ELF-1 (cell line): ENCODE results near the gene OGN.

Experiments used
- DNase-seq: peaks from one replicate; pipeline ENCODE4 v3.0.0-alpha.2; 2016; ENCODE audit warnings: low read depth, low spot score

OGN gene

DNA sequence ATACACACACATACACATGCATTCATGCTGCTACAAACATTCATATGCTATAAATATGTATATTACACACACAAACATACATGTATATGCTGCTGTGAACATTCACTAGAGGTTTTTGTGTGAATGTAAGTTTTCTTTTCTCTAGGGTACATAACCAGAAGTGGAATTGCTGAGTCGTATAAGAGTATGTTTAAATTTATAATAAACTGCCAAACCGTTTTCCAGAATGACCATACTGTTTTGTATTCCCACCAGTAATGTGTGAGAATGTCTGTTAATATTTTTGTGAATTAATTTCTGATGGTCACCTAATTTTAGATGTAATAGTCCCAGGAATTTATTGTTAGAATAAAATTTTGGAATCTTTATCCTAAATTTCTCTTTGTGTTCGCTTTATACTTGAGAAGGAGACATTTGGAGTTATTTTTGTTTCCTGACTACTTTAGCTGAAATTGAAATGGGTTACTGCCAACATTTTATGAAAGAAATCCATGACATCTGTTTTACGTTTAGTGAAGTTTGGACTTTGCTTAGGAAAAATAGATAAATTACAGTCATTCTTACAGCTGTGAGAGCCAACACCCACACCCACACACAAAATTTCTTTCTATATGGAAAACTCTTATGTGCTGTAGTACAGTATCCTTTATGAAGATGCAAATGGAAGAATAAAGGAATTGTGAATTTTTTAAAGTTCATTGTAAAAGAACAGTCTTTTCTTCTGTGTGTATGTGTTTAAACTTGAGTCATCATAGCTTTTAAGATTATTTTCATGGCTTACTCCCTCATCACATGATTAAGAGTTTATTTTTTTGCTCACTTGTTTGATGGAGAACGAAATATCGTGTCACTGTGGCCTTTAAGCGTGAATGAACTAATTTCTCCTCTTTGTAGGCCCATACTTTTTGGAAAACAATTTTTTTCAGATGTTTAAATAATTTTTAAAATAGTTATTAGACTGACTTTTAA lies 54.3 kb downstream of the OGN start:
- DNase-seq, result no peak

DNA sequence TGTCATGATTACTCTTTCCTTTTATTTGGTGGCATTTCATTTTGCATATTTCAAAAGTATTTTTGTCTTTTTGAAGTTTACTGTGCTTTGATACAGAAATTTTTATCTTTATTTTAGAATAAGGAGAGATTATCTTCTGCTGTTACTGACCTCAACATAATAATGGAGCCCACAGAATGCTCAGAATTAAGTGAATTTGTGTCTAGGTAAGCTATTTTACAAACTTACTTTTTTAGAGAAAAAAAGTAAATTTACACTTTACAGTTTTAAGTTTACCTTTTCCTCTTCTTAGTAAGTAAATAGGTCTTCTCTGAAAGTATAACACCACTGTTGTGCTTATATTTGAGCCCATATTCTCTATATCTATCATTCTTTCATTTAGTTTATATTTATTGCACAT lies 58.8 kb downstream of the OGN start:
- DNase-seq, result no peak

DNA sequence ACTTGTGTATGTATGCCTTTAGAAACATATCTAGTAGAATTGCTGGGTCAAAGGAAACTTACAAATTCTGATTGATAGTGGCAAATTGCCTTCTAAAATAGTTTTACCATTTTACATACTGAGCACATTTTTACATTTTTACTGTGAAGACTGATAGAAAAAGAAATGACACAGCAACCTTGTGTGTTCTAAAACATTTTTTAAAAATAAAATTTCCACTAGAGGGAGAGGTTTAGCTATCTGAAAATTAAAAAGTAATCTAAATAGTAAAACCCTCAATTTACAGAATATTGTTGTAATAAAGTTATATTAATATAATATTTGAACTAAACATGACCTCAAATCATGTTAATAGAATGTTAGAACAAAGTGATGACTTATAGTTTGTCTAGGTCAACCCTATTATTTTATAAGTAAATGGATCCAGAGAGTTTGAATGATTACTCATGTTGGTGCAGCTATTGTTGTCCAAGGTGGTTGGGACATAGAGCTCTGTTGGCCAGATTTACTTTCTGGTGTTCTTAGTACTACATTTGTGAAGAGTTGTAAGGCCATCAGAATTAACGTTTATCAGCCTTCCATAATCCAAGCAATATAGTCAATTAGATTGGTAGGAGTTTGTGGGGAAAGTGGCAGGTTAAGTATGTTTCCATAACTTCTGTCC lies 61.4 kb downstream of the OGN start:
- no peak for DNase-seq

DNA sequence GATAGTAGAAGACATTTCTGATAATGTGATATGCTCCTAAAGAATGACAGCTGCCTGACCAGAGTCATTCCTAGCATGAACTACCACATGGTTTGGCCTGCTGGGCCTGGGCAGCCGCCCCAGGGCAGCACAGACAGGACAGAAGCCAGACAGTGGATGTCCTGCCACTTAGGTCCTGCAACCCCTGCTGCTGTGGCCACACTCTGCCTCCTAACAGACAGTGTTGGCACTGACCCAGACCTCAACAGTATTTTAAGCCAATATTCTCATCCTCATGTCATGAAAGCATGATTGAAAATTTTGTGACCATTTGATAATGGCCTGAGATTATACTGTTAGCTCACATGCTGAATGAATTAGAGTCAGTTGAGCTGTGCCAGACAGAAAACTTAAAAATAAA lies 62.8 kb downstream of the OGN start:
- no peak for DNase-seq

DNA sequence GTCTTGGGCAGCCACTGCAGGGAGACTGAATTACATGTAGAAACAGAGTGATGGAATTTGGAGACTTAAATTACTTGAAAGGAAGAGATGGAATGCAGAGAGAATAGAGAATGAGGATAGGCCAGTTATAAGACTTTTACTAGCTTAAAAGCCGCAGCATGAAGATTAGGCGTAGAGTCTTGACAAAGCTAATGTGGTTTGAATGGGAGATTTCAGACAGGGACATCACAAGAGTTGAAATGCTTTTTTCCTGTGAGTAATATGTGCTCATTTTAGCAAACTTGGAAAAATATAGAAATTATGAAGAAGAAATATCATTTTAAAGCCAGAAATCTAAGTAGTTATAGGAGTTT lies 71.1 kb downstream of the OGN start:
- no peak for DNase-seq
